WTC11 (cell line): ENCODE measurements around the gene IRF2.

Source experiments
- CBFB ChIP-seq: sonication (generic); formaldehyde crosslinking; IDR thresholded peaks from 2 replicates; pipeline ENCODE4 v1.8.1; 2022; ENCODE audit warnings: mild to moderate bottlenecking, low read depth, missing genetic modification reagents
- FOXJ3 ChIP-seq: sonication (generic); formaldehyde crosslinking; IDR thresholded peaks from 2 replicates; pipeline ENCODE4 v1.9.0; 2021; ENCODE audit warnings: missing genetic modification reagents, mild to moderate bottlenecking, borderline replicate concordance
- TF ChIP-seq, protein P1 (sequence below): fragments of 200-600 bp; IDR thresholded peaks from 2 replicates; pipeline ENCODE4 v1.8.0; 2022; ENCODE audit warnings: antibody characterized with exemption

DNA sequence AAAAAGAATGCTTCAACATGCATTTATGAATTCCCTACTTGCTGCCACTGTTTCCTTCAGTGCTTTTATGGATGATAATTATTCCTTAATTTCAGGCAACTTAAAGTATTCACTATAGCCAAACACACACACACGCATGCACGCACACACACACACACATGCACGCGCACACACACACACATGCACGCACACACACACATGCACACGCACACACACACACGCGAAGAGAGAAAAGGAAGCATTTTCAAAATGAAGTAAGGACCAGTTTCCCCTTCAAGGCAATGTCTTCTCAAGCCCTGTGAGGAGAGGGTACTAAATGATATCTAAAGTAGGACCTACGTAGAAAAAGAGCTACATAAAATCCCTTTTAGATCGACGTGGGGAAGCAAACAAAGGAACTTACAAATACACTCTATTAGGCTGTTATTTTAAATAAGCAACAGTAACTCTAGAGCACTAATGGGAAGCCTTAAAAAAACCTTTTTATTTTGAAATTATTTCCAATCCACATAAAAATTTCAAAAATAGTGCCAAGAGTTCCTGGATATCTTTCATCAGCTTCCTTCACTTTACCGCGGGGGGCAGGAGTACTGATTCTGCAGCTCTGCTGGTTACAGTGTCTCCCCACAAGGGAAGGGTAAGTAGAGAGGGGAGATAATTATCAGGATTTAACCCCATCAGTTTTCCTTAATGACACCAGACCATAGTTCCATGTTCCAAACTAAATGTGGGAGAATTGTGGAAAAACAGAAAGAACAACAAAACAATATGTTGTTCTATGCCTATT lies 13.7 kb downstream of the IRF2 start:
- no peak for TF ChIP-seq FOXJ3 (CRISPR knock-in tag)
- TF ChIP-seq, protein P1, sequence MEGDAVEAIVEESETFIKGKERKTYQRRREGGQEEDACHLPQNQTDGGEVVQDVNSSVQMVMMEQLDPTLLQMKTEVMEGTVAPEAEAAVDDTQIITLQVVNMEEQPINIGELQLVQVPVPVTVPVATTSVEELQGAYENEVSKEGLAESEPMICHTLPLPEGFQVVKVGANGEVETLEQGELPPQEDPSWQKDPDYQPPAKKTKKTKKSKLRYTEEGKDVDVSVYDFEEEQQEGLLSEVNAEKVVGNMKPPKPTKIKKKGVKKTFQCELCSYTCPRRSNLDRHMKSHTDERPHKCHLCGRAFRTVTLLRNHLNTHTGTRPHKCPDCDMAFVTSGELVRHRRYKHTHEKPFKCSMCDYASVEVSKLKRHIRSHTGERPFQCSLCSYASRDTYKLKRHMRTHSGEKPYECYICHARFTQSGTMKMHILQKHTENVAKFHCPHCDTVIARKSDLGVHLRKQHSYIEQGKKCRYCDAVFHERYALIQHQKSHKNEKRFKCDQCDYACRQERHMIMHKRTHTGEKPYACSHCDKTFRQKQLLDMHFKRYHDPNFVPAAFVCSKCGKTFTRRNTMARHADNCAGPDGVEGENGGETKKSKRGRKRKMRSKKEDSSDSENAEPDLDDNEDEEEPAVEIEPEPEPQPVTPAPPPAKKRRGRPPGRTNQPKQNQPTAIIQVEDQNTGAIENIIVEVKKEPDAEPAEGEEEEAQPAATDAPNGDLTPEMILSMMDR: no peak
- TF ChIP-seq CBFB (CRISPR knock-in tag): no peak
